Suprapubic skin (tissue), 4 donors: ENCODE measurements around the gene PELO. TPM values are rescaled to one million over a fixed set of nuclear protein-coding genes. Genes with fewer than 3 reads are reported as not detected.
A peak's percentile ranks its signal among the peaks of the same experiment; 100 is the strongest.

Source experiments
- DNase-seq, 2 donors: peaks; one replicate each; pipeline ENCODE4 v3.0.0-alpha.2; 2019; ENCODE audit warnings: low spot score in 2 of 2
- H3K27ac ChIP-seq: fragments of 200-600 bp; sonication (generic); one replicate; pipeline ENCODE4 v1.5.1; 2019
- H3K27me3 ChIP-seq: fragments of 200-600 bp; sonication (generic); one replicate; pipeline ENCODE4 v1.5.1; 2019
- H3K36me3 ChIP-seq: fragments of 200-600 bp; sonication (generic); one replicate; pipeline ENCODE4 v1.5.1; 2019
- H3K4me1 ChIP-seq: fragments of 200-600 bp; sonication (generic); one replicate; pipeline ENCODE4 v1.5.1; 2019
- H3K4me3 ChIP-seq: fragments of 200-600 bp; sonication (generic); one replicate; pipeline ENCODE4 v1.5.1; 2019; ENCODE audit warnings: mild to moderate bottlenecking
- H3K9me3 ChIP-seq: fragments of 200-600 bp; sonication (generic); one replicate; pipeline ENCODE4 v1.5.1; 2019
- EP300 ChIP-seq: sonication (generic); formaldehyde crosslinking; IDR thresholded peaks from one replicate; pipeline ENCODE4 v1.6.1; 2017; ENCODE audit warnings: antibody characterized with exemption
- POLR2A ChIP-seq, 2 donors: fragments of 450-650 bp; IDR thresholded peaks; one replicate each; pipeline ENCODE4 v1.6.1; 2017; ENCODE audit warnings: antibody characterized with exemption in 2 of 2, mild to moderate bottlenecking in 2 of 2, moderate library complexity in 2 of 2
- POLR2AphosphoS5 ChIP-seq, 3 donors: sonication (generic); formaldehyde crosslinking; IDR thresholded peaks; one replicate each; pipeline ENCODE4 v1.6.1; 2017; ENCODE audit warnings: antibody characterized with exemption in 3 of 3
- WGBS: methylation state at CpG from one replicate; pipeline ENCODE4 v1.1.5; 2018; 5-methylcytosine and 5-hydroxymethylcytosine counted together
- total RNA-seq, 4 donors: library from RNA; depleted of rRNA; stranded (reverse); fragments of >200 nt; gene quantifications; one replicate each; pipeline ENCODE4 v1.1.0, GENCODE V29; 2016
- TF ChIP-seq, protein P1 (sequence below), 2 donors: fragments of 200-600 bp in 1 of 2; fragments of 450-650 bp in 1 of 2; sonication (generic) in 1 of 2; IDR thresholded peaks; one replicate each; pipeline ENCODE4 v1.5.1; 2016 to 2019; ENCODE audit warnings: antibody characterized with exemption in 2 of 2, mild to moderate bottlenecking in 1 of 2, moderate library complexity in 1 of 2

Gene PELO
- total RNA-seq, 4 donors from 2014 or later, result 9.8 to 17.5 (median 11.2) TPM

DNA sequence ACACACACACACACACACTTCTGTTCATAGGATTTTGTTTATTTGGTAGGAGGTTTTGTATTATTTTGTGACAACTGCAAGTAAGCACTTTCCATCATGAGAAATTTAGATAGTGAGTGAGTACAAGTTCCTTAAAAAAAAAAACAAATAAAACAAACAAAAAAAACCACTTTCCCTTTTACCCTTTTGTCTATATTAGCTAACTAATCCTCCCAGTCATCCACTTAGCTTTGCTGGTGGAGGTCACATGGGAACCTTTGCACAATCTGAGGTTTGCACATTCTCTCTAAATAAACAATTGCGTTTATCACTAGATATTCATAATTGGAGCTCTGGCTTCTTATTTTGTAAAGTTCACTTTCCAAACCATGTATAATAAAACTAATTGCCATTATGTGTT, 6.8 kb downstream of the PELO start:
- no peaks in the 10 kb centered on the region for H3K36me3 ChIP-seq
- H3K27me3 ChIP-seq, result no peaks in the 10 kb centered on the region
- no peak for DNase-seq
- H3K9me3 ChIP-seq, result no peaks in the 10 kb centered on the region
- H3K4me3 ChIP-seq, result no peak overlapping the region
- H3K4me1 ChIP-seq, result peaks cover 15% of the 10 kb centered on the region
- H3K27ac ChIP-seq, result no peak overlapping the region
- WGBS, result 70% methylated on average over 1 of the region's 1 CpG
- TF ChIP-seq, protein P1, sequence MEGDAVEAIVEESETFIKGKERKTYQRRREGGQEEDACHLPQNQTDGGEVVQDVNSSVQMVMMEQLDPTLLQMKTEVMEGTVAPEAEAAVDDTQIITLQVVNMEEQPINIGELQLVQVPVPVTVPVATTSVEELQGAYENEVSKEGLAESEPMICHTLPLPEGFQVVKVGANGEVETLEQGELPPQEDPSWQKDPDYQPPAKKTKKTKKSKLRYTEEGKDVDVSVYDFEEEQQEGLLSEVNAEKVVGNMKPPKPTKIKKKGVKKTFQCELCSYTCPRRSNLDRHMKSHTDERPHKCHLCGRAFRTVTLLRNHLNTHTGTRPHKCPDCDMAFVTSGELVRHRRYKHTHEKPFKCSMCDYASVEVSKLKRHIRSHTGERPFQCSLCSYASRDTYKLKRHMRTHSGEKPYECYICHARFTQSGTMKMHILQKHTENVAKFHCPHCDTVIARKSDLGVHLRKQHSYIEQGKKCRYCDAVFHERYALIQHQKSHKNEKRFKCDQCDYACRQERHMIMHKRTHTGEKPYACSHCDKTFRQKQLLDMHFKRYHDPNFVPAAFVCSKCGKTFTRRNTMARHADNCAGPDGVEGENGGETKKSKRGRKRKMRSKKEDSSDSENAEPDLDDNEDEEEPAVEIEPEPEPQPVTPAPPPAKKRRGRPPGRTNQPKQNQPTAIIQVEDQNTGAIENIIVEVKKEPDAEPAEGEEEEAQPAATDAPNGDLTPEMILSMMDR (IDR thresholded peaks at IDR 0.05), result no peak
- no peak for TF ChIP-seq EP300
- TF ChIP-seq POLR2AphosphoS5 (IDR thresholded peaks at IDR 0.05), result no peak
- TF ChIP-seq POLR2A (IDR thresholded peaks at IDR 0.05), result no peak

DNA sequence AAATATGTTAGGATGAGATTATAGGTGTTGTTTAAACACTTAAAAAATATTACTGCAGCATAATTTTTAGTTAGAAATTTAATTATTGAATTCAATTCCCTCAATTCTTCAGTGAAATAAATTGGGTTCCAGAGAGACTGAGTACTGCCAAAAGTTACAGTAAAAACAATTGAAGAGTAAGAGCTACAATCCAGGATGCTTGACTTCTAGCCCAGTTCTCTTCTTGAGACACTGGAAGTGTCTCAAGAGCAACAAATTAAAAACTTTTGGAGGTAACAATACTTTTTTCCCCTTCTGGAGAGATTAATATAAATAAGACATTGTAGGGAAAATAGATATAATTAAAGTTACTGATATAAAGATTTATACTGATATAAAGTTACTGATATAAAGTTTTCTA, 8.3 kb downstream of the PELO start:
- Histone ChIP-seq H3K36me3 (no peaks in the 10 kb centered on the region), H3K4me1 (peaks cover 26% of the 10 kb centered on the region), H3K27ac (no peak overlapping the region), H3K27me3 (no peaks in the 10 kb centered on the region), H3K9me3 (no peaks in the 10 kb centered on the region), H3K4me3 (no peak overlapping the region)
- DNase-seq, result no peak
- no peak for TF ChIP-seq POLR2A (IDR thresholded peaks at IDR 0.05)
- TF ChIP-seq, protein P1 (IDR thresholded peaks at IDR 0.05), result no peak
- TF ChIP-seq EP300, result no peak
- no peak for TF ChIP-seq POLR2AphosphoS5 (IDR thresholded peaks at IDR 0.05)

DNA sequence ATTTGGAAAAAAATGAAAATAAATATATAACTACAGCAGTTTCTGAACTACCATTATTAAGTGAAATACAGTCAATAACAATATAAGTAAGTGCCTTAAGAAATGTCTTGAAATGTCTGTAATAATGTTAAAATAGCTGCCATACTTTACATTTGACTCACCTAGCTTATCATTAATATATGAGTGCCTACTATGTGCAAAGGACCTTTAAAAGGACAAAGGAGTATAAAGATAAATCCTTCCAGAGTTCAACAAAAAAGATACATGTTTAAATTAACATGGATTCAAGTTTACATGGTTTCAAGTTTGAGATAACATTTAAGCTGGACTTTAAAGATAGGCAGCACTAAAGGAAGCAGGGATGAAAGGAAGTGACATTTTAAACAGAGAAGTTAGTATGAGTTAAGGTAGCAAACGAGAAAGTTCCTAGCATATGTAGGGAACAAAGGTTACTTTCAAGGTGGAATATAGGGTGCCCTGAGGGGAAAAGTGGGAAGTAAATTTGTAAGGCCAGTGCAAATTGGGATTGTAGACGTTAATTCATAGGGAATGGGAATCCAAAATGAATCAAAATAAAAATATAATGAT, 8.9 kb downstream of the PELO start:
- Histone ChIP-seq H3K36me3 (no peaks in the 10 kb centered on the region), H3K9me3 (no peaks in the 10 kb centered on the region), H3K27ac (no peak overlapping the region), H3K4me3 (no peak overlapping the region), H3K27me3 (no peaks in the 10 kb centered on the region), H3K4me1 (peaks cover 32% of the 10 kb centered on the region)
- DNase-seq, result no peak
- 74% methylated on average over 2 of the region's 2 CpGs for WGBS
- no peak for TF ChIP-seq POLR2A (IDR thresholded peaks at IDR 0.05)
- no peak for TF ChIP-seq EP300
- no peak for TF ChIP-seq POLR2AphosphoS5 (IDR thresholded peaks at IDR 0.05)
- TF ChIP-seq, protein P1 (IDR thresholded peaks at IDR 0.05), result no peak

DNA sequence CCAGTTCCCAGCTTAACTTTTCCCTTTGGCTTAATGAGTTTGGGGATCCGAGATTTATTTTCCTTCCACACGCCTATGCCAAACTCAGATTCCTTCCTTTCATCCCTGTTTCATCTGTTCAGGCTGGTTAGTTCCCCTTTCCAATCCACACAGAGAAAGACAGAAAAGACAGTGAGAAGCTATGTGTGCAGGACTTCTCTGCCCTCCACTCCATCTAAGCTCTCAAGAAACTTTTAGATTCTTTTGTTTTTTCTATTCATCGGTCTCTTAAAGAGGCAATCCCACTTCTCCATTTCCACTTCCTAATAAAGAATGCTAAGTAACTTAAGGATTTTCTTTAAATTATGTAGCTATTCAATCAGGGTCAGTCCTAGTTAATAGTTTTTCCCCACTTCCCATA, 11.2 kb downstream of the PELO start:
- Histone ChIP-seq H3K27ac (peak overlapping the region; percentile 94), H3K4me3 (peak overlapping the region; percentile 77), H3K27me3 (no peaks in the 10 kb centered on the region), H3K4me1 (peaks cover 53% of the 10 kb centered on the region), H3K9me3 (no peaks in the 10 kb centered on the region), H3K36me3 (peaks cover 3% of the 10 kb centered on the region)
- no peak for TF ChIP-seq POLR2A (IDR thresholded peaks at IDR 0.05)
- no peak for TF ChIP-seq POLR2AphosphoS5 (IDR thresholded peaks at IDR 0.05)
- TF ChIP-seq, protein P1 (IDR thresholded peaks at IDR 0.05), result no peak
- TF ChIP-seq EP300, result no peak
- 4% methylated on average over 3 of the region's 3 CpGs for WGBS
- no peak for DNase-seq

DNA sequence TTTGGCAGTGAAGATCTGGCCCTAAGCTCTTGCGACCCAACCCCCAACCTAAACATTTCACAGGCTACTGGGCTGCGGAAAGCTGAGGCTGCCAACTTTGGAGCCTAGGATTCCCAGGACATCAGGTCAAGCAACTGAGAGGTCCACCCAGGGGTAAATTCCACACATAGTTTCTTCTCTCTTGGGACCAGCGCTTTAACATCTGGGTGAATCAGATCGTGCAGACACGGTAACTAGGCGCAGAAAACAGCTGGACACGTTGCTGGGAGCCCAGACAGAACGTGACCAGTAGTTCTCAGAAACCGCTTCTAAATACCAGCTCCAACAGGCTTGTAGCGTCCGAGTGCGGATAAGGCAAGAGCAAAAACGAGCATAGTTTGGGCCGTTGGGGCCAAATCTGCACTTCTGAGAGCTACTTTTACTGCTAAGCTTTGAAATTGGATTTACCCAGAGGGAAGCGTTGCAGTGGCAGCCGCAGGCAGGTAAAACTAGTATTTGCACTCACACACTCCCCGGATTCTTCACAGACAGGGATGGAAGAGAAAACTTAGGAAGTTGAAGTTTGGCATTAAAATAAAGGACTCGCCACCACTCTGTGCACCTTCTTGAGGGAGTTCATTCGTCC, 11.8 kb downstream of the PELO start:
- no peak for TF ChIP-seq EP300
- no peak for TF ChIP-seq POLR2A (IDR thresholded peaks at IDR 0.05)
- TF ChIP-seq POLR2AphosphoS5 (IDR thresholded peaks at IDR 0.05), result no peak
- TF ChIP-seq, protein P1 (IDR thresholded peaks at IDR 0.05), result no peak
- H3K4me3 ChIP-seq, result peak overlapping the region; percentile 77
- no peaks in the 10 kb centered on the region for H3K27me3 ChIP-seq
- DNase-seq, result peak in 1 of 2 donors; percentile 64
- no peaks in the 10 kb centered on the region for H3K9me3 ChIP-seq
- peaks cover 3% of the 10 kb centered on the region for H3K36me3 ChIP-seq
- 0% methylated on average over 18 of the region's 19 CpGs for WGBS
- peaks cover 58% of the 10 kb centered on the region for H3K4me1 ChIP-seq
- peak overlapping the region; percentile 94 for H3K27ac ChIP-seq
